Sigmoid colon (tissue), 7 donors: ENCODE results near the gene C4BPA. TPM values are rescaled to one million over a fixed set of nuclear protein-coding genes. Genes with fewer than 3 reads are reported as not detected.

Experiments
- DNase-seq: peaks from one replicate; pipeline ENCODE4 v3.0.0-alpha.2; 2019
- H3K27ac ChIP-seq, 4 donors: fragments of 200-600 bp; sonication (generic); one replicate each; pipeline ENCODE4 v1.5.1; 2016 to 2019; ENCODE audit warnings: mild to moderate bottlenecking in 1 of 4
- H3K27me3 ChIP-seq, 3 donors: fragments of 200-600 bp; sonication (generic); one replicate each; pipeline ENCODE4 v1.5.1; 2019; ENCODE audit warnings: mild to moderate bottlenecking in 1 of 3
- H3K36me3 ChIP-seq, 4 donors: fragments of 200-600 bp; sonication (generic); one replicate each; pipeline ENCODE4 v1.5.1; 2016 to 2019
- H3K4me1 ChIP-seq, 4 donors: fragments of 200-600 bp; sonication (generic); one replicate each; pipeline ENCODE4 v1.5.1; 2017 to 2019
- H3K4me3 ChIP-seq, 4 donors: fragments of 200-600 bp; sonication (generic); one replicate each; pipeline ENCODE4 v1.5.1; 2017 to 2019; ENCODE audit warnings: mild to moderate bottlenecking in 2 of 4, moderate library complexity in 1 of 4
- H3K9me3 ChIP-seq, 4 donors: fragments of 200-600 bp in 3 of 4; sonication (generic) in 3 of 4; one replicate each; pipeline versions ENCODE4 v1.5.1 to v1.6.1; 2013 to 2019
- EP300 ChIP-seq, 4 donors: sonication (generic); formaldehyde crosslinking; IDR thresholded peaks; one replicate each; pipeline ENCODE4 v1.6.1; 2017; ENCODE audit warnings: antibody characterized with exemption in 4 of 4
- POLR2A ChIP-seq, 2 donors: fragments of 450-650 bp; IDR thresholded peaks; one replicate each; pipeline ENCODE4 v1.6.1; 2016; ENCODE audit warnings: antibody characterized with exemption in 2 of 2, mild to moderate bottlenecking in 2 of 2, moderate library complexity in 2 of 2
- POLR2AphosphoS5 ChIP-seq, 4 donors: sonication (generic); formaldehyde crosslinking; IDR thresholded peaks; one replicate each; pipeline ENCODE4 v1.6.1; 2017; ENCODE audit warnings: antibody characterized with exemption in 4 of 4
- WGBS, 2 donors: extraction: QIAGEN DNeasy Blood & Tissue Kit; methylation state at CpG; one replicate each; pipeline ENCODE4 v1.1.7; 2013; 5-methylcytosine and 5-hydroxymethylcytosine counted together
- intact Hi-C: fragments of 100-400 bp; cut with DNase I; formaldehyde crosslinking; loops from one replicate; pipeline ENCODE4 v1.15.1; 2023
- polyA plus RNA-seq, 3 donors: library from polyadenylated mRNA; stranded (reverse); fragments of 200-250 nt; gene quantifications; one replicate each; pipeline ENCODE4 v1.2.3, GENCODE V29; 2013
- total RNA-seq, 4 donors: library from RNA; depleted of rRNA; stranded (reverse); fragments of >200 nt; gene quantifications; one replicate each; pipeline ENCODE4 v1.1.0, GENCODE V29; 2016
- TF ChIP-seq, protein P1 (sequence below), 4 experiments: fragments of 450-650 bp in 3 of 4; fragments of 200-600 bp in 1 of 4; IDR thresholded peaks; one replicate each; pipeline ENCODE4 v1.5.1; 2016 to 2019; ENCODE audit warnings: antibody characterized with exemption in 4 of 4, mild to moderate bottlenecking in 3 of 4, moderate library complexity in 2 of 4
- donor health status: healthy with polysubstance abuse.
- donor health status: Bipolar disorder and iron deficiency.
- donor health status: healthy.

The C4BPA gene
- total and polyA plus RNA-seq, 7 donors, result 1.2 to 6.4 (median 2.5) TPM; not detected in 4

DNA sequence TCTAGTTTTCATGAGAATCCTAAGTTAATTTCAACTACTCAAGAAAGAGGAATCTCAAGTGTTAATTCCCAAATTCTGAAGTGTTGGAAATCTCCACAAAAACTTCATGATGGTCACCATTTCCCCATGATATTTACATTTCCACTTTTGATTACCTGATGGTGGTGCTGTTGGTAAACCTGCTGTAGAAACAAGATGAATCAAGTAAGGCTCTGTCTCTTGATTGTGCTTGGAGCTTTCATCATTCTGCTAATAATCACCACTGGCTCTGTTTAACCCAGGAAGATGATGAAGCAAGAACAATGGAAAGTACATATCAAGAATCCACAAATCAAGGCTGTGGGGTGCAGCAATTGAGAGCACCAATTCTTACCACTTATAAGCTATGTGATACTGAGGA lies 77.8 kb downstream of the C4BPA start:
- H3K4me1 ChIP-seq, result no peaks in the 10 kb centered on the region

GRCh38 chr1:207186503-207186902 lies 82.5 kb downstream of the C4BPA start:
- TF ChIP-seq, protein P1, sequence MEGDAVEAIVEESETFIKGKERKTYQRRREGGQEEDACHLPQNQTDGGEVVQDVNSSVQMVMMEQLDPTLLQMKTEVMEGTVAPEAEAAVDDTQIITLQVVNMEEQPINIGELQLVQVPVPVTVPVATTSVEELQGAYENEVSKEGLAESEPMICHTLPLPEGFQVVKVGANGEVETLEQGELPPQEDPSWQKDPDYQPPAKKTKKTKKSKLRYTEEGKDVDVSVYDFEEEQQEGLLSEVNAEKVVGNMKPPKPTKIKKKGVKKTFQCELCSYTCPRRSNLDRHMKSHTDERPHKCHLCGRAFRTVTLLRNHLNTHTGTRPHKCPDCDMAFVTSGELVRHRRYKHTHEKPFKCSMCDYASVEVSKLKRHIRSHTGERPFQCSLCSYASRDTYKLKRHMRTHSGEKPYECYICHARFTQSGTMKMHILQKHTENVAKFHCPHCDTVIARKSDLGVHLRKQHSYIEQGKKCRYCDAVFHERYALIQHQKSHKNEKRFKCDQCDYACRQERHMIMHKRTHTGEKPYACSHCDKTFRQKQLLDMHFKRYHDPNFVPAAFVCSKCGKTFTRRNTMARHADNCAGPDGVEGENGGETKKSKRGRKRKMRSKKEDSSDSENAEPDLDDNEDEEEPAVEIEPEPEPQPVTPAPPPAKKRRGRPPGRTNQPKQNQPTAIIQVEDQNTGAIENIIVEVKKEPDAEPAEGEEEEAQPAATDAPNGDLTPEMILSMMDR (IDR thresholded peaks at IDR 0.05), result no peak
- TF ChIP-seq EP300 (IDR thresholded peaks at IDR 0.05) (no peak), POLR2AphosphoS5 (IDR thresholded peaks at IDR 0.05) (no peak), POLR2A (IDR thresholded peaks at IDR 0.05) (no peak)
- 91 to 95% methylated on average over 1 of the region's 1 CpG for WGBS, 2 donors
- DNase-seq, result no peak
- Histone ChIP-seq H3K27ac (no peak overlapping the region), H3K27me3 (no peaks in the 10 kb centered on the region), H3K4me3 (no peak overlapping the region), H3K36me3 (no peaks in the 10 kb centered on the region), H3K9me3 (no peaks in the 10 kb centered on the region), H3K4me1 (no peaks in the 10 kb centered on the region)
- intact Hi-C loops, result no loop called here

More for the DNA sequence above, 77.8 kb downstream of the C4BPA start:
- no peaks in the 10 kb centered on the region for H3K9me3 ChIP-seq
- TF ChIP-seq EP300 (IDR thresholded peaks at IDR 0.05), result no peak
- TF ChIP-seq POLR2AphosphoS5 (IDR thresholded peaks at IDR 0.05), result no peak
- TF ChIP-seq, protein P1 (IDR thresholded peaks at IDR 0.05), result no peak
- no peak for TF ChIP-seq POLR2A (IDR thresholded peaks at IDR 0.05)
- no peaks in the 10 kb centered on the region for H3K27me3 ChIP-seq
- no peak overlapping the region for H3K27ac ChIP-seq
- no peak overlapping the region for H3K4me3 ChIP-seq
- intact Hi-C loops, result no loop called here
- H3K36me3 ChIP-seq, result no peaks in the 10 kb centered on the region
- DNase-seq, result no peak

DNA sequence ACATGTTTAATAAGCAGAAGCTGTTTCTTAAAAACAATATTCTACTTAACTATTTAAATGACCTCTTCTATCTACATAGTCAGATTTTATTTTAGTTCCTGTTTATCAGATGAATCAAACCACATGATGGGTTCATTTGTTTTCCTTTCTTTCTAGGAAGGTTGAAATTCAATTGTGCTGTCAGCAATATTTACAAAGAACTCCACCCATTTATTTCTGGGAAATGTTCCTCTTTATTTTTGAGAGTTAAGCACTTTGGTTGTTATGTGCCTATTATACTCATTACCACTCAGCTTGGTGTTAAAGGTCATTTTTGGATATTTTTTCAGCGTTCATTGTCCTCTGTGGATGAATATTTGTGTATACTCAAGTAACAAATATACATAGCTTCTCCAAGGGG lies 84.9 kb downstream of the C4BPA start:
- no peak overlapping the region for H3K4me3 ChIP-seq
- no peak for DNase-seq
- peak overlapping the region in 1 of 4 donors; percentile 0 for H3K27ac ChIP-seq
- H3K36me3 ChIP-seq, result no peaks in the 10 kb centered on the region
- H3K4me1 ChIP-seq, result no peaks in the 10 kb centered on the region
- intact Hi-C loops, result no loop called here
- no peaks in the 10 kb centered on the region for H3K27me3 ChIP-seq
- H3K9me3 ChIP-seq, result no peaks in the 10 kb centered on the region
- TF ChIP-seq POLR2A (IDR thresholded peaks at IDR 0.05) (no peak), POLR2AphosphoS5 (IDR thresholded peaks at IDR 0.05) (no peak), EP300 (IDR thresholded peaks at IDR 0.05) (no peak)
- TF ChIP-seq, protein P1 (IDR thresholded peaks at IDR 0.05), result no peak
- 24 to 60% methylated on average over 1 of the region's 1 CpG for WGBS, 2 donors

- Histone ChIP-seq H3K36me3 (no peaks in the 10 kb centered on the region), H3K4me3 (no peak overlapping the region), H3K27ac (no peak overlapping the region), H3K9me3 (no peaks in the 10 kb centered on the region), H3K4me1 (no peaks in the 10 kb centered on the region), H3K27me3 (no peaks in the 10 kb centered on the region)
- TF ChIP-seq EP300 (IDR thresholded peaks at IDR 0.05) (no peak), POLR2AphosphoS5 (IDR thresholded peaks at IDR 0.05) (no peak), POLR2A (IDR thresholded peaks at IDR 0.05) (no peak)
- TF ChIP-seq, protein P1 (IDR thresholded peaks at IDR 0.05), result no peak
- DNase-seq, result no peak
- intact Hi-C loops, result no loop called here
These were observed 87.0 kb downstream of the C4BPA start for GRCh38 chr1:207191061-207191460.

- Histone ChIP-seq H3K4me3 (no peak overlapping the region), H3K9me3 (no peaks in the 10 kb centered on the region), H3K36me3 (no peaks in the 10 kb centered on the region), H3K27ac (no peak overlapping the region), H3K27me3 (no peaks in the 10 kb centered on the region), H3K4me1 (no peaks in the 10 kb centered on the region)
- no peak for TF ChIP-seq EP300 (IDR thresholded peaks at IDR 0.05)
- WGBS, 2 donors, result 90 to 94% methylated on average over 3 of the region's 3 CpGs
- intact Hi-C loops, result no loop called here
- DNase-seq, result no peak
These were observed 87.7 kb downstream of the C4BPA start for GRCh38 chr1:207191776-207192175.
